GM12864 (cell line): ENCODE measurements around the gene ATP13A4.

Source experiments
- DNase-seq: peaks from one replicate; pipeline ENCODE4 v3.0.0-alpha.2; 2011; ENCODE audit warnings: low read depth
- H3K4me3 ChIP-seq: 2 replicates; pipeline ENCODE4 v1.5.1; 2011; ENCODE audit warnings: mild to moderate bottlenecking, low read depth, low read length, control low read depth
- CTCF ChIP-seq: IDR thresholded peaks from 2 replicates; pipeline ENCODE4 v1.5.1; 2011; ENCODE audit warnings: low read depth, mild to moderate bottlenecking, moderate library complexity, low read length, control low read depth, inconsistent platforms; ENCODE audit errors: missing control alignments

The ATP13A4 gene

GRCh38 chr3:193367868-193368267 lies 186.8 kb downstream of the ATP13A4 start:
- H3K4me3 ChIP-seq, result no peak overlapping the region
- no peak for TF ChIP-seq CTCF
- no peak for DNase-seq

GRCh38 chr3:193357291-193357690 lies 197.4 kb downstream of the ATP13A4 start:
- no peak for DNase-seq
- TF ChIP-seq CTCF, result no peak
- H3K4me3 ChIP-seq, result no peak overlapping the region

- no peak for DNase-seq
- H3K4me3 ChIP-seq, result no peak overlapping the region
- TF ChIP-seq CTCF, result no peak
These were observed 200.3 kb downstream of the ATP13A4 start for GRCh38 chr3:193354423-193354822.
